Measurements from ENCODE around the gene HAS3.

Gene HAS3

DNA sequence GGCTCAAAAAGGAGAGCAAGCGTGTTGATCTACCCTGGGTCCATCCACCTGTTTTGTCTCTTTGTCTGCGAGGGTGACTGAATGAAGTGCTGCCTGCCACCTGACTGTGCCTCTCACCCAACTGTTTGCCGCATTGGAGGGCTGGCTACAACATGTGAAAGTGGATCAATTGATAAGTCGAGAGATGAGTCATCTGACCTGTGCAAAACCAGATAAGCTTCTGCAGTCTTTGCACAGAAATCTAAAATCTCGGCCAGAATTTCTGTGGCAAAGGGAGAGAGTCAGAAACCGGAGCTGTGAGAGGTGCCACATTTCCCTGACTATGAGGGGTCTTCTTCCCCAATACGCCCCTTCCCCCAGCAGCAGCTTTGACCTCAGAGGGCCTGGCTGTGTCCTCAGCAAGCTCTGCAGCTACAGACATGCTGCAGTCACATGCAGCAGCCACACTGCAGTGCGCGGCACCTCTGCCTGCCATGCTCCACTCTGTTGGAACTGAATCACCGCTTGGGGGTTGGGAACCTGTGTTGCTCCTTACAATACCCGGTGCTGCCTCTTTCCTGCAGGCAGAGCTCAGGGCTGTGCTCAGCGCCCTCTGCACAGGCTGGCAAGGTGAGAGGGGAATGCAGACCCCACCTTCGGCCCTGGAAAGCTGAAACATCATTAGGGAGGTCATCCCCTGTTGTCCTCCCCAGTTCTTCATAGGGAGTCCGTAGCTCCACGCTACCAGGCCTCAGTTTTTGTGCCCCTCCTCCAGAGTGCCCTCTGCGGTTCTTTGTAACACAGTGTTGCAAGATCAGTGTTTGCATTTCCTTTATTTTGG is 16.2 kb upstream of the HAS3 start:
- no peak for DNase-seq (ENCODE audit: low read depth in 2 of 2)

DNA sequence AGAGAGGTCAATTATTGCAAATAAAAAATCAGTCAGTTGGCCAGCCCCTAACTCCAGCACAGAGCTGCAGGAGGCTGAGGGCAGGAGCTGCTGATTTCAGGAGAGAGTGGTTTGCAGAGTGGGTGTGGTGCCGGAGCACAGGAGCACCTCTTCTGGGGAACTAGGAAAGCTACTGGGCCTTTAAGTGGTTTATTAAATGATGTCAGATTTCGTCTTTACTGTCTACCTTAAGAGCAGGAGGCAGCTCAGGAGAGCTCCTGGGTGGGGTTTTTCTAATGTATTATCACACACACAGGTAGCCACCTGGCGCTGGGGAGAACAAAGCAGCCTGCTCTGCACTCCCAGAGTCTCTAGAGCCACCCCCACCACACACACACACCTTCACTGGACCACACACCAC is 11.5 kb upstream of the HAS3 start:
- no peak for DNase-seq (ENCODE audit: low read depth in 2 of 2)

DNA sequence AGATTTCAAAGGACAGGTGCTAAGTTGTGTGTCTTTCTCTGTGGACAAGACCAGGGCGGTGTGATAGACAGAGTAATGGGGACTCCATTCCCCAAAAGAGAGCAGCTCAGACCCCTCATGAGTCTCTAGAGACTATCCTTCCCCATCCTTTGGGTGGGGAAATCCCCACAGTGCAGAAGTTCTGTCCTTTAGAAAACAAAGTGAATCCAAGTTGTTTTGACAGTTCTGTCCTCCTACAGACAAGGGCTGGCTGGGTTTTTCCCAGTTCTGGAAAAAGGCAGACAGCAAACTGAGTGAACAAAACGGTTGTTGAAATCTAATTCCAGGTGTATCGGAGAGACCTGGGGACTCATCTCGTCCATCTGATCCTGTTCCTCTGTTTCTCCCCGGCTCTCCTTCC is 11.0 kb upstream of the HAS3 start:
- no peak for DNase-seq (ENCODE audit: low read depth in 2 of 2)

DNA sequence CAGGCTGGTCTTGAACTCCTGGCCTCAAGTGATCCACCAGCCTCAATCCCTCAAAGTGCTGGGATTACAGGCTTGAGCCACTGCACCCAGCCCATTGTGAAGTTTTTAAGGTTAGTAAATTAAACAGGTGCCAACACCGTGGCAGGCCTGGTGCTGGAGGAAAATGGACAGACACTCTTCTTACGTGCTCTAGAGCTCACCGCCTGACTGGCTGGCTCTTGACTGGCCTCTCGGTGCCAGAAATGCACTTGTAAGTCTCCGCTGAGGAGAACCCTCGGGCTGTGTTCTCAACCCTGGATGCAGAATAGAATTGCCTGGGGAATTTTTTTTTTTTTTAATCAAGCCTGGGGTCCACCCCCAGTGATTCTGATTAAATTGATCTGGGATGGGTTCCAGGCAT is 10.3 kb upstream of the HAS3 start:
- no peak for DNase-seq (ENCODE audit: low read depth in 2 of 2)

DNA sequence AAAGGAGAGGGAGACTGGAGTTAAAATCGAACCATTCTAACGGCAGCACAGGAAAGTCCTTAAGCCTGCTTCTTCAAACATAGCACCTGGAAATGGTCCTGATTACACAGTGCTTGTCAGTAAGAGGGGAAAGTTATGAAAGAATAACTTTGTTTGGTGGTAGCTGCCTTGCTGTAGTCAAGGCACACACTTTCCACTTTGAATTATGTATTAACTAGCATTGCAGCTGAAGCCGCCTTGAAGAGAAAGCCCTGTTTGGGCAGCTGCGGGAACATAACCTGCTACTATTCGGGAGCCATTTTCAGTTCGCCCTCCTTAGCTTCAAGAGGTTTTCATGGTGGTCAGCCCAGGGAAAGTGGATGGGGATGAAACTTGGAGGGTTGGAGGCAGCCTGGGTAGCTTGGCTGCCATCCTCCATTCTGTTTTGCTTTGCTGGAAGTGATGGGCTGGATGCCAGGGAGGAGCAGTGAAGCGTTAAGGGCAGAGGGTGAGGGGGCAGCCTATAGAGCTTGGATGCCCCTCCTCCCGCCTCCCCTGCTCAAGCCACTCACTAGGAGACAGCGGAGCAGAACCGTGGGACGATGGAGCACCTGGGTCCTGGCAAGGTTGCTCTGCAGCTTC is 5.3 kb upstream of the HAS3 start:
- no peak for DNase-seq (ENCODE audit: low read depth in 2 of 2)

DNA sequence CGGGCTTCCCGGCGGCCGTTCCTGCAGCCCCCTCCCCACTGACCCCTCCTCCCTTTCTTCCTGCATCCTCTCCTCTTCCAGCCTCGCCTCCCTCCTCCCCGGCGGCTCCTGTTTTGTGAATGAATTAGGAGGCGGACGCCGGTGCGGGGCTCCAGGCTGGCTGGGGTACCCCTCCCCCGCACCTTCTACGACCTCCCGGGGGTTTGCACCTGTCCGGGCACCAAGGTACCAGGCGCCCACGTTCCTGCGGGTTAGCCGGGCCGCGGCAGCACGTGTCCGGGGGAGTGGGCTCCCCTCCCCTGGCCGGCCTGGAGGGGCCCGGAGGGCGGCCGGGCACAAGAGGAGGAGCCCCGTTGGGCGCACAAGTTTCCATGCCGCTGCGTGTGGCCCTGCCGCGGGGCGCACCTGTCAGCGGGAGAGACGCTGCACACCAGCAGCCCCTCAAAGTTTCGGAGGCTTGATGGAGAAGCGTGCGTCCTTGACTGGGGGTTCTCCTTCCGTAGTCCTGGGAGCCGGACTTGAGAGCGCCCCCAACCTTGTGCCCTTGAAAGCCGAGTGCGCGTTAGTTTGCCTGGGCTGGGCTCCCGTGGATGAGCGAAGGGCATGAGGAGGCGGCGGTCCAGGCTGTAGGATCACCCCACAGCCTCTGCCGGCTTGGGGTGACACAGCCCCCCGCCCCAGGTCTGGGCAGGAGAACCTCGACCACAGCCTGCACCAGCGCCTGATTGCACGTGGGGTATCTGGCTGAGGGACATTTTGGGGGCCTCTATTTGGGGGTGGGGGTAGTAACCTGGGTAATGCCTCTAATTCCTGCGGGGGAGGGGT is 1.2 kb downstream of the HAS3 start:
- no peak for DNase-seq (ENCODE audit: low read depth in 2 of 2)

DNA sequence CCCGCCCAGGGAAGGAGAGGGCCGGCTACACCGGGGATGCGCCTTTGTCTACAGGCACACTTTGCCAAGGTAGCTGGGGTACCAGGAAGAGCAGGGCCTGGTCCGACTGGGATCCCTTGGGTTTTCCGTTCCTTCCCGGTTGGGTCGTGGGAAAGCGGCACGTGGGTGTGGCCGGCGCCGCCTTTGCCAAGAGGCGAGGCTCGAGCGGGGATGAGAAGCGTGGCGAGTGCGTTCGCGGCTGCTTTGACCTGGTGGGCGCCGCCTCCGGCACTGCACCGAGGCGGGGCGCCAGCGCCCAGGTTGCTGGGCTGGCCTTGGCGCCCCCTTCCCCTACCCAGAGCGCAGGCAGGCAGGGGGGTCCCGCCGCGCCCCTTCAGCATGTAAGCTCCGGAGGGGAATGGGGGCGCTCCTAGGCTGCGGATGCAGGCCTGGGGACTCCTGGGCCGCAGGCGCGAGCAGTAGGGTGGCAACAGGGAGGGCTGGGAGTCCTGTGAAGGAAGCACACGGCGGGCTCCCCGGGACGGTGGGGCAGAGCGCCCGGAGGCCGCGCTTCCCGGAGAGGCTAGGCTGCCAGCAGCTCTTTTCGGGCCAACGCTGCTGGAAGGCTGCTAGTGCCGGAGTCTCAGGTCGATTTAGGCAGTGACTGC is 2.0 kb downstream of the HAS3 start:
- DNase-seq (ENCODE audit: low read depth in 2 of 2) = no peak

DNA sequence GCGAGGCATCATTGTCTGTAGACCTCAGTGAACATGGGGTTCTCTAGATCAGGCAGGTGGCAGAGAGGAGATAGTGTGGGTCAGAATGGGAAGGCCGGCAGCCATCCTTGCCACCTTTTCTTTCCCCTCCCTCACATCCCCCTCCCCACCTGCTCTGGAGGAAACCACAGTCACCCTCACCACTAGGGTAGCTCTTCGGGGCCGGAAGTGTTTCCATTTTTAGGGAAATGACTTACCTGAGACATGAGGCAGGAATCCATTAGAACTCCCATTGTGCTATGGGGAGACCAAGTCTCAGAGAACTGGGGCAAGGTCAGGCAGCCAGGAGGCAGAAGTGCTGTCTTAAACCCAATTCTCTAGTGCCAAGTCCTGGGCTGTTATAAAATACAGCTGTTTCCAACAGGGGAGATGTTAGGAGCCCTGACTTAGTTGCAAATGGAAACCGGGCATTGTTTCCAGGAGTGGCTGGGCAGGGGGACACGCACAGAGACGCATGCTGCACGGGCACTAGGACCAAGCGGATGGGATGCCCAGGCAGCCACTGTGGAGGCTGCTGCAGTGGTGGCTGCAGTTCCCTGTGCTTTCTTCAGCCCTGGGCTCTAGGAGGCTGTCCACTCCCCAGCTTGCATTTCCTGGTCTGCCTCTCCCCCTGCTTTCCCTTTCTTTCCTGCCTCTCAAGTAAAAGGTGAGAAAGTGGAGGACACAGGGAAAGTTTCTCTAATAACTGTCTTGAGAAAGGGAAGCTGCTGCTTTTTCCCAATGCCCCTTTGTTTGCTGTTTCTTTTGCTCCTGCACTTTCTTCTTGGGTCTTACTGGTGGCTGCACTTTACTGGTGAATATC is 2.8 kb downstream of the HAS3 start:
- DNase-seq (ENCODE audit: low read depth in 2 of 2) = no peak

DNA sequence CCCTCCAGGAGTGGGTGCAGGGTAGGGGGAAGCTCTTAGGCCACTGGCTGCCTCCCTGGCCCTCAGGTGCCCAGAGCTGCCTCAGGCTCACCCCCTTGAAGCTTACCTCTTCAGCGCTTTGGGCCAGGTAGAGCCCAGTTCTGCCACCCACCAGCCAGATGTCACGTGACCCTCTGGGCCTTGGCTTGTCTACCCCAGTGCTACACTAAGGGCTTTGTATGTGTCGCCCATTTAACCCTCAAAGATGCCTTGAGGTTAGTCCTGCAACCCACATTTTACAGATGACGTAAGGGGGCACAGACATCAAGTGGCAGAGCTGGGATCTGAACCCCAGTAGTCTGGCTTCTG is 3.4 kb downstream of the HAS3 start:
- no peak for DNase-seq (ENCODE audit: low read depth in 2 of 2)

DNA sequence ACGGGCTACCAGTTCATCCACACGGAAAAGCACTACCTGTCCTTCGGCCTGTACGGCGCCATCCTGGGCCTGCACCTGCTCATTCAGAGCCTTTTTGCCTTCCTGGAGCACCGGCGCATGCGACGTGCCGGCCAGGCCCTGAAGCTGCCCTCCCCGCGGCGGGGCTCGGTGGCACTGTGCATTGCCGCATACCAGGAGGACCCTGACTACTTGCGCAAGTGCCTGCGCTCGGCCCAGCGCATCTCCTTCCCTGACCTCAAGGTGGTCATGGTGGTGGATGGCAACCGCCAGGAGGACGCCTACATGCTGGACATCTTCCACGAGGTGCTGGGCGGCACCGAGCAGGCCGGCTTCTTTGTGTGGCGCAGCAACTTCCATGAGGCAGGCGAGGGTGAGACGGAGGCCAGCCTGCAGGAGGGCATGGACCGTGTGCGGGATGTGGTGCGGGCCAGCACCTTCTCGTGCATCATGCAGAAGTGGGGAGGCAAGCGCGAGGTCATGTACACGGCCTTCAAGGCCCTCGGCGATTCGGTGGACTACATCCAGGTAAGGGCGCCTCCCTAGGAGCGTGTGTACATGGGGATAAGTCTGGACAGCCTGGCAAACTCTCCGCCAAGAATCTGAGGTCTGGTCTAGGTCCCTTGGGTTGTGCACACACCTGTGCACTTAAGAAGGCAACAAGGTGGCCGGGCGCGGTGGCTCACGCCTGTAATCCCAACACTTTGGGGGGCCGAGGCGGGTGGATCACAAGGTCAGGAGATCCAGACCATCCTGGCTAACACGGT is 4.2 kb downstream of the HAS3 start:
- DNase-seq (ENCODE audit: low read depth in 2 of 2) = no peak

DNA sequence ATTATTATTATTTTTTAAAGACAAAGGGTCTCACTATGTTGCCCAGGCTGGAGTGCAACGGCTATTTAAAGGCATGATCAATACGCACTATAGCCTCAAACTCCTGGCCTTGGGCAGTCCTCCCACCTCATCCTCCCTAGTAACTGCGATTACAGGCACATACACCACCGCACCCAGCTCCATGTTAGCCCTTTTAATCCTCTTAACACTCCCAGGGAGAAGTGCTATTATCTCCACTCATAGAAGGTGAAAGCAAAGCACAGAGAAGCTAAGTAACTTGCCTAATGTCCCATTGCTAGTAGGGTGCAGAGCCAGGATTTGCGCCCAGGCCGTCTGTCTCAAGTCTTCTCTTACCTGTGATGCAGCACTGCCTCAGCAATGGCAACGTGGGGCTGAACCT is 5.0 kb downstream of the HAS3 start:
- no peak for DNase-seq (ENCODE audit: low read depth in 2 of 2)

DNA sequence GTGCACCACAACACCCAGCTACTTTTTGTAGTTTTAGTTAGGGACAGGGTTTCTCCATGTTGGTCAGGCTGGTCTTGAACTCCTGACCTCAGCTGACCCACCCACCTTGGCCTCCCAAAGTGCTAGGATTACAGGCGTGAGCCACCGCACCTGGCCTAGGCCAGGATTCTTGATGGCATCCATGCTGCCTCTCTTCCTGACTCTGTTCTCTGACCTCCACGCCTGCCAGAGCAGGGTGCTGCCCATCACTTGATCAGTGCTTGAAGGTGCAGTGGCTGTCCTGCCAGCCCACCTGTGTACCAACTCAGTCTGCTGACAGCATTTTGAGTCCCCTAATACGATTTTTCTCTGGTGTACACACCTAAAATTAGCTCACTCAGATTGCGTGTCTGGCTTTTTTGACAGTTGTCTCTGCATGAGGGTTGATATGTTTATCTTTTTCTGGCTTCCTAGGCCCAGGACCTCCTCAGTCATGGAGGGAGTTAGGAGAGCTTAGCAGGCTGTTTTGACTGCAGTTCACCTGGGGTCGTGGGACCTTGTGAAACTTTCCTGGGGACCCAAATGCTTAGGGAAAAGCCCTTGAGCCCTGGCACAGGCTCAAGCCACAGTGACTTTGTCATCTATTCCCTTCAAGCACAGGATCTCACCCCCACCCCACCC is 5.9 kb downstream of the HAS3 start:
- no peak for DNase-seq (ENCODE audit: low read depth in 2 of 2)

DNA sequence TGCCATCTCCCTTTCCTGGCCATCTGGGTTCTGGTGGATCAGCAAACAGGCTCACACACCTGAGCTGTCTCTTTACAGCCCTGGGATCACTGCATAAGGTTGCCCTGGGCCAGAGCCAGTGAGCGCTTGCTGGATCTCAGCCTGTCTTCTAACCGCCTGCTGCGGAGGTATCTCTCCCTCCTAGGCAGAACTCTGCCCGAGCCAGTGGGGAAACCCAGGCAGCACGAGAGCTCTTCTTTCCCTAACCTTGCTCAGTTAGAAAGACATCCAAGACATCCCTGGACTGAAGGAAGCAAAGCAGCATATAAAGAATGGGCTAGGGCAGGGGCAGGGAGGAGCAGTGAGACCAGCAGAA is 6.4 kb downstream of the HAS3 start:
- DNase-seq (ENCODE audit: low read depth in 2 of 2) = no peak

DNA sequence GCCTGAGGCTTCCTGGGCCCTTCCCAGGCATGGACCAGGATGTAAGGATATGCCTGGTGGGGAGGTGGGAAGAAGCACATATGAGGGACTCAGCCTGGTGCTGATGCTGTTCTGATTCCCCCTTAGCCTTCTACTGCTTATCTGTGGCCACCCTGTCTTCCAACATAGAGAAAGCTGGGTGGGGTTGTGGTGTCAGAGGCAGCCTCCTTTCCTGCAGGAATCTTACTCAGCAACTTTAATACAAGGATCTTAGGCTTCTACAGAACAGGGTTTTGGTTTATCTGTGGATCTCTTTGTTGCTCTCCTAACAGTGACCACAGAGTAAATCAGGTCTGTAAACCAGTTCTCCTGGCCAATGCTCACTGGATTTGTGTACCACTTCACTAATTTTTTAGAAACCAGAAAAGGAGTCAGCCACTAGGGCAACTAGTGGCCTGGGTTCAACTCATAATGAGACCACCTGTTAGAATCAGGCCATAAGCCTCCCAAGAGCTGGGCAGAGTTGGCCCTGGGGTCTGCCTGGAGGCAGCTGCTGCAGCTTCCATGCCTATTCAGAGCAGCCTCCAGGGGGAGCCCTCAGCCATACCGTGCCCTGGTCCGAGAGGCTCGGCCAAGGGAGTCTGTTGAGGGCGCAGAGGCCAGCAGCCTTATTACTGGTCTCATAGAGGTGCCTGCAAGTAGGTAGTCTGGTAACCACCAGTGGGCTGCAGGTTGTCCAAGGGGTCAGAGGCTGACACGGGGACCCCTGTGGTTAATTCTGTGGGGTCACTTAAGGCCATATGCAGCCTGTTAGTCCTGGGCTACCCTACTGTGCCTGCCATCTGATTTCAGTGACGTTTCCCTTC is 7.1 kb downstream of the HAS3 start:
- DNase-seq (ENCODE audit: low read depth in 2 of 2) = no peak

DNA sequence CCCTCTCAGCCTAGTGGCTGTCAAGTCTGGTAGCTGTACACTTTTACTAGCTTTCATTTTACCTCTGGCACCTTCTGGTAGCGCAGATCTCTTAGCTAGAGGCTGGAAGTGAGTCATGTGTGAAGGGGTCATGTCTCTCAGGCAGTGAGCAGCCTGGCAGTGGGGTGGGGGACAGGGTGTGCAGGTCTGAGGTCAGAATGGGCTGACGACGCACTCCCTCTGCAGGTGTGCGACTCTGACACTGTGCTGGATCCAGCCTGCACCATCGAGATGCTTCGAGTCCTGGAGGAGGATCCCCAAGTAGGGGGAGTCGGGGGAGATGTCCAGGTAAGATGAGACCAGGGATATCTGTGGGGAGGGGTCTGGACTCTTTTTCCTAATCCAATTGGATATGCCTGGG is 7.8 kb downstream of the HAS3 start:
- no peak for DNase-seq (ENCODE audit: low read depth in 2 of 2)

DNA sequence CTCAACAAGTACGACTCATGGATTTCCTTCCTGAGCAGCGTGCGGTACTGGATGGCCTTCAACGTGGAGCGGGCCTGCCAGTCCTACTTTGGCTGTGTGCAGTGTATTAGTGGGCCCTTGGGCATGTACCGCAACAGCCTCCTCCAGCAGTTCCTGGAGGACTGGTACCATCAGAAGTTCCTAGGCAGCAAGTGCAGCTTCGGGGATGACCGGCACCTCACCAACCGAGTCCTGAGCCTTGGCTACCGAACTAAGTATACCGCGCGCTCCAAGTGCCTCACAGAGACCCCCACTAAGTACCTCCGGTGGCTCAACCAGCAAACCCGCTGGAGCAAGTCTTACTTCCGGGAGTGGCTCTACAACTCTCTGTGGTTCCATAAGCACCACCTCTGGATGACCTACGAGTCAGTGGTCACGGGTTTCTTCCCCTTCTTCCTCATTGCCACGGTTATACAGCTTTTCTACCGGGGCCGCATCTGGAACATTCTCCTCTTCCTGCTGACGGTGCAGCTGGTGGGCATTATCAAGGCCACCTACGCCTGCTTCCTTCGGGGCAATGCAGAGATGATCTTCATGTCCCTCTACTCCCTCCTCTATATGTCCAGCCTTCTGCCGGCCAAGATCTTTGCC is 9.0 kb downstream of the HAS3 start:
- no peak for DNase-seq (ENCODE audit: low read depth in 2 of 2)

DNA sequence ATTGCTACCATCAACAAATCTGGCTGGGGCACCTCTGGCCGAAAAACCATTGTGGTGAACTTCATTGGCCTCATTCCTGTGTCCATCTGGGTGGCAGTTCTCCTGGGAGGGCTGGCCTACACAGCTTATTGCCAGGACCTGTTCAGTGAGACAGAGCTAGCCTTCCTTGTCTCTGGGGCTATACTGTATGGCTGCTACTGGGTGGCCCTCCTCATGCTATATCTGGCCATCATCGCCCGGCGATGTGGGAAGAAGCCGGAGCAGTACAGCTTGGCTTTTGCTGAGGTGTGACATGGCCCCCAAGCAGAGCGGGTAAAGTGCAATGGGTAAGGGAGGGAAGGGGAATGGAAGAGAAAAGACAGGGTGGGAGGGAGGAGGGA is 9.5 kb downstream of the HAS3 start:
- no peak for DNase-seq (ENCODE audit: low read depth in 2 of 2)

DNA sequence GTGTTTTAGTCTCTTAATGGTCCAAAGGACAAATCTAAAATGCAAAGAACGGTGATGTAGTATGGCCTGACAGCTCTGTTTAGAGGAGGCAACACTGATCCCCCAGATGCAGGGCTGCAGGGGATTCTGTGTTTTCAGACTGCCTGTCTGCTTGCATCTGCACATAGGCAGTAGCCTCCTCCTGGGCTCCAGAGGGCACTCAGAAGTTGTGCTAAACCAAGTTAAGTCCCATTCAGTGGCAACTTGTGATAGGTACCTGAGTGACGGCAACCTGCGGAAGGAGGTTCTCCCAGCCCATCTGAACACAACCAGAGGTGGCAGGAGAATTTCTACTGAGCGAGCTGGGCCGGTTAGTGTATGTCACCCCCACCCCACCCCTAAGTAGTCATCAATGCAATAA is 9.9 kb downstream of the HAS3 start:
- DNase-seq (ENCODE audit: low read depth in 2 of 2) = no peak

DNA sequence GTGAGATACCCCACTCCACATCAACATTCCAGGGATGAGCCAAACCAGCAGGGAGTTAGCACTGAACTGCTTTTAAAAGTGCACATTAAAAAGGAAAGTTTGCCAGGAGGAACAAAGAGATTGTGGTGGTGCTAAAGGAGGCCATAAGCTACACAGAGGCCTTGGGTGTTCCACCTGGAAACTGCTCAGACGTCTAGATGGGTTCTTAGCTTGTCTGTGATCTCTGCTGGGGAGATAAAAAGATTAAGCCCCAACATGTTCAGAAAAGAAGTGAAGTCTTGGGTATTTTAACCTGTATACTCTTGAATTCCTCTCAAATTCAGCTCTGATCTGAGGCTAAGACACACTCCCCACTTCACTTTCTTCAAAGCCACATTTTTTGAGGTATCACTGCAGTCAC is 10.4 kb downstream of the HAS3 start:
- no peak for DNase-seq (ENCODE audit: low read depth in 2 of 2)

All from fibroblast of skin of left quadriceps (primary cell).